Renal cortex interstitium (tissue), 15 donors: Measurements from ENCODE around the gene GSTA2. TPM values are rescaled to one million over a fixed set of nuclear protein-coding genes. Genes with fewer than 3 reads are reported as not detected.
A peak's percentile ranks its signal among the peaks of the same experiment; 100 is the strongest.
"Not testable (repeated sequence)": the region's sequence is repeated elsewhere in the genome, so short reads cannot be mapped to it uniquely, and the experiment has no call there.

Source experiments
- DNase-seq, 11 donors: peaks; one replicate each; pipeline ENCODE4 v3.0.0-alpha.2; 2013; ENCODE audit warnings: low read depth in 9 of 11, low spot score in 4 of 11; ENCODE audit errors: extremely low read depth in 1 of 11
- long read RNA-seq, 16 experiments: transcript quantifications; one replicate each; lab custom pipeline, GENCODE V29; 2026
- polyA plus RNA-seq, 3 donors: library from polyadenylated mRNA; unstranded; fragments of 120-200 nt; gene quantifications; one replicate each; pipeline ENCODE4 v1.2.1, GENCODE V29; 2013; ENCODE audit not compliant: insufficient read length in 3 of 3

The GSTA2 gene
- under 1 TPM; 0.36 to 0.51 (median 0.43) TPM for polyA plus RNA-seq
- long read RNA-seq, donor 1: 0 reads
- long read RNA-seq, donor 2: 0 reads
- long read RNA-seq, donor 3: 0 reads
- long read RNA-seq, donor 4: 0 reads
- long read RNA-seq, donor 5: 0 reads
- long read RNA-seq, donor 6: 0 reads
- long read RNA-seq, donor 7: 0 reads
- long read RNA-seq, donor 8: 0 reads
- long read RNA-seq, donor 9: 0 reads
- long read RNA-seq, donor 10, partial matches to known transcripts: 0 of 1 reads
- long read RNA-seq, donor 10, other reads (novel, unspliced or antisense): 0 of 1 reads
- long read RNA-seq, donor 11: 0 reads
- long read RNA-seq, donor 12: 0 reads
- long read RNA-seq, donor 13: 0 reads
- long read RNA-seq, donor 14: 0 reads
- long read RNA-seq, donor 15: 0 reads
- long read RNA-seq, donor 16: 0 reads

DNA sequence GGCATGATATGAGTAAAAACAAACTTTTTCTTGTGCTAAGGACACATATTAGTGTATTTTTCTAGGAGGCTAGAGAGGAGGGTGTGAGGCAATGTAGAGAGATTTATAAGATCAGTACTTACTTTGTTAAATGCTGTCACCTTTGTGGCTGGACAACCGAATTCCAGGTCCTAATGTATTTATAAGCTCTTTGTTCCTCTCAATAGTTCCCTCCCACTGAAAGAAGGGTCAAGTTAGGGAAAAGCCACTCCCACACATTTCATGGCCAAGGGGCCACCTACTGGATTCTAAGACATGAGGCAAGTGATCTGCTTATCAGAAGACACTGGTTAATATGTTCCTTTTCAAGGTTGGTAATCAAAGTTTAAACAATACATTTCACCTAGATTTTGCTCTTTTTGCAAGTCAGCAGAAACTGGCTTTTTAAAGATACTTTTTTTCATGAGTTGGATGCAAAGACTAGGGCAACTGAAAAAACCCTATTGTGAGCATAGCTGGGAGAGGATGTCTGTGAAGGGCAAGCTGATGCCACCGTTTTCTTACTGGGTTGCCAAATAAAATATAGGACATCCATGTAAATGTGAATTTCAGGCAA is at the start of gene GSTA2:
Gene GSTA2, minus strand, starts transcription at position 154 of the 595 bp plus-strand sequence. CDS start 5,528 bp downstream, outside the sequence.
- DNase-seq: not testable (repeated sequence)

DNA sequence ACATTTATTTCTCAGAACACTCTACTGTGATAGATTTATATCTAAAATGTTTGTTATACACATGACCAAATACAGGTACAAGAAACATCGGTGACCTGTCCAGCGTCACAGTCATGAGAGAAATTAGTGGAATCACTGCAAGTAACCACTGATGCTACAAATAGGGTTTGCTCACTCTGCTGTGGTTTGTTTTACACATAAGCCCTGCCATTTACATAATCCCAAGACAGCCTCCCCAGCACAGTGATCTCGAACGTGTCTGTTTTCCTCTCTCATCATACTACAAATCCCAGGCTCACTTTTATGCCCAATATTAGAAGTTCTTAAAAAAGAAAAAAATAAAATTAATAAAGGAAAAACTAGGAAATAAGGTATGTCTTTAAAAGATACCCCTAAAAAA is 46.5 kb upstream of the GSTA2 start:
- DNase-seq: not testable (repeated sequence)

DNA sequence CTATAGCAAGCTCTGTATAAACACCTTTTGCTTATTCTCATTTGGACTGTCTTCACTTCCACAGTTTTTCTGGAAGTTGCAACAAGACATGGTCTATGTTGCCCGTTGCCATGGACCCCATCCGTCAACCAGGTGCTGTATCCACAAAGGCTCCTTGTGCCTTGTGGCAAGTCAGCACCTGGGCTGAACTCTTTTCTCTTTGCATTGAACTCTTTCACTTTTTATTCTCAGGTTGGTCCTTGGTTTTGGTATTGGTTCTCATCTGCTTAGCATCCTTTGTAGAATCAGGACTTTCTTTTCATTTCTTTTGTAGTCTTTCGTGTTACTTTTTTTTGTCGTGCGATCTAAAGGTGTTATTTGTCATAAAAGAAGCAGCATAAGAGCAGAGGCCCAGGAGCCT is 45.4 kb upstream of the GSTA2 start:
- DNase-seq: no peak

DNA sequence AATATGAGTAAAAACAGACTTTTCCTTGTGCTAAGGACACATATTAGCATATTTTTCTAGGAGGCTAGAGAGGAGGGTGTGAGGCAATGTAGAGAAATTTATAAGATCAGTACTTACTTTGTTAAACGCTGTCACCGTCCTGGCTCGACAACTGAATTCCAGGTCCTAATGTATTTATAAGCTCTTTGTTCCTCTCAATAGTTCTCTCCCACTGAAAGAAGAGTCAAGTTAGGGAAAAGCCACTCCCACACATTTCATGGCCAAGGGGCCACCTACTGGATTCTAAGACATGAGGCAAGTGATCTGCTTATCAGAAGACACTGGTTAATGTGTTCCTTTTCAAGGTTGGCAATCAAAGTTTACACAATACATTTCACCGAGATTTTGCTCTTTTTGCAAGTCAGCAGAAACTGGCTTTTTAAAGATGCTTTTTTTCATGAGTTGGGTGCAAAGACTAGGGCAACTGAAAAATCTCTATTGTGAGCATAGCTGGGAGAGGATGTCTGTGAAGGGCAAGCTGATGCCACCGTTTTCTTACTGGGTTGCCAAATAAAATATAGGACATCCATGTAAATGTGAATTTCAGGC is 40.5 kb upstream of the GSTA2 start, which contains the start of gene GSTA1:
Gene GSTA1, minus strand, starts transcription at position 149 of the 588 bp plus-strand sequence. CDS start 4,549 bp downstream, outside the sequence.
- DNase-seq: not testable (repeated sequence)

DNA sequence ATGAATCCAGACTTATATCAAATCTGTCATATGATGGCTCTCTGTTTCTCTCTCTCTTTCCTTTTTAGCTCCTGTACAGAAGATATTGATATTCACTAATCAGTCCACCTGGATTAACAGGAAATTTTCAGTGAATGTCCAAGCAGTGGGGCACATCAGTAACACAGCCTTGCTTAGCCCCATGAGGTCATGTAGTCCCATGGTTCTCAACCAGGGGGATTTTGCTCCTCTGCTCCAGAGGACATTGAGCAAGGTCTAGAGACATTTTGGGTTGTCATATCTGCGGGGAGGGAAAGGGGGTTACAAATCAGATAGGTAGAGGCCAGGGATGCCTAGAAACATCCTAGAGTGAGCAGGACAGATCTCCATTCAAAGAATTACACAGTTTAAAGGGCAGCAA is 39.5 kb upstream of the GSTA2 start:
- DNase-seq: no peak

DNA sequence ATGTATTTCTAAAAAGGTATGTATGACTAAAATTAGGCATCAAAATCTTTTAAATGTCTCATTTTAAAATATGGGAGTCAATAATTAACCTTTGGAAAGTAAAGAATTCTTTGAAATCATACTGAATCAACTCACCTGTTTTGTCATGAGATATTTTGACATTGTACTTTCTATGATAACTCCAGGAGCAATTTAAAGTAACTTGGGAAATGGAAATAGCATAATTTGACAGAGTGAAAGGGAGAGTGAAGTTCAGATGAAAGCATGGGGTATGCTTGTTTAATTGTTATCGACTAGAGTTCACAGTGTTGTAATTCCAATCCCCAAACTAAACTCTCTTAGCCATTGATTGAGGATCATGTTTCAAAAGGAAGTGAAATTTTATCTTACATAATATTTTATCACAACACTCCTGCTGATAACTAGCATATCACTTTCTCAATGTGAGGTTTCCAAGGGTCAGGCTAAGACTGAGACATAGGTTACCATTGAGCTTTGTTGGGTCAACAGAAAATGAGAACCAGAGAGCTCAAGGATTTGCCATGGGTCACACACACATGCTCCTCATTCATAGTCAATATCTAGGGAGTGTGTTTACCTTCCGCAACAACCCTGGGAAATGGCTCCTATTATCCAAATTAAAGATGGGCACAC is 38.0 kb upstream of the GSTA2 start:
- no peak for DNase-seq

DNA sequence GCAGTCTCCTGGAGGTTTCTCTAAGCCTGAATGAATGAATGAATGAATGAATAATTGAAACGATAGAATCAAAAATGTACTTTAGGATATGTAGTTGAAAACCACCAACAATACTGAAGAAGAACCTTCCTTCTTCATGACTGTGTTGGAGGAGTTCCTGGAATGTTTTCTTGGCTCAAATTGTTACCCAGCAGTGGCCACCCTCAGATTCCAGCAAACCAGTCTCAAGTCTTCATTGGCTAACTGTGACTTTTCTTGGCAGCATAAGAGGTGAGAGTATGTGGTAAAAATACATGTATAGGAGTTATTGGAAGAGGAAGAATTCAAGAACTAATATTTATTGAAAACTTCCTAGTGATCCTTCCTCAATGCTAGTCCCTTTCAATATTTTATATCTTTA is 36.0 kb upstream of the GSTA2 start:
- DNase-seq: not testable (repeated sequence)

DNA sequence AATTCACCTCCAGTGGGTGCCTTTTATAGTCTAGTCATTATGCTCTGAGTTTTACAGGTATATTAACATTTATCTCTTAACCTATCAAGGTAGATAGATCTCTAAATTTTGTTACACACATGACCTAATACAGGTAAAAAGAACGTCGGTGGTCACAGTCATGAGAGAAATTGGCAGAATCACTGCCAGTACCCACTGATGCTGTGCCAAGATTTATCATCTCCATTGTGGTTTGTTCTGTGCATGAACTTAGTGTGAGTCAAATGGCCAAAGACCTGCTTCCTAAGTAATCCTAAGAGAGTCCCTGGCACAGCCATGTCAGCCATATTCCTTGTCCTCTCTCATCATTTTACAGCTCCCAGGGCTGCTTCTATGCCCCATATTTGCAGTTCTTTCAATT is 31.1 kb upstream of the GSTA2 start:
- DNase-seq: not testable (repeated sequence)

DNA sequence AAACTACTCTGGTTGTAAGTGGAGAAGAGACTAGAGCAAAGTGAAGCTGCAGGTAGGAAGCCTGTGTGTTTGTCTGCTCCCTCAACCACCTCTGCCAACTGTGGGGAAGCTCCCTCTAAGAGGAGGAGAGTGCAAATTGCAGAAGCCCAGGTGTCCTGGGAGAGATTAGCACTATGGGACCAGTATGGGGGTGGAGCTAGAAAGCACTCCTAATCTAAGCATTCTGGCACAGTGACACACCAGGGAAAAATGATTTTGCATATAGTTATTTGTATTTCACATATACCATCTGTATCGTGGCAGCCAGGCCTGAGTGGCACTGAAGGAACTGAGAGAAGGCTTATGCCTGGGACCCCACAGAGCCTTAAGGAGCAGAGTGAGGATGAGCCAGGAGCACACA is 27.6 kb upstream of the GSTA2 start:
- no peak for DNase-seq

DNA sequence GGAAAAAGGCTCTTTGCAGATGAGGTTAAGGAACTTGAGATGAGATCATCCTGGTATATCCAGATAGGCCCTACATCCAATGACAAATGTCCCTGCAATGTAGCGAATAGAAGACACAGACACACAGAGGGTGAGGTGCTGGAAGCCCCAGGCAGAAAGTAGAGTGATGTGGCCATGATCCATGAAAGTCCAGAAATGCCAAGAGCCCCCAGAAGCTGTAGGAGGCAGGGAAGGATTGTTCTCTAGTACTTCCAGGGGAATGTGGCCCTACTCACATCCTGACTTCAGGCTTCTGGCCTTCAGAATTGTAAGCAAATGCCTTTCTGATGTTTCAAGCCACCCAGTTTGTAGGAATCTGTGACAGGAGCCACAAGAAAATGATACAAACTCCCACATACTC is 26.4 kb upstream of the GSTA2 start:
- DNase-seq: peak in 7 of 11 donors; percentile 7 to 33 (median 21)

DNA sequence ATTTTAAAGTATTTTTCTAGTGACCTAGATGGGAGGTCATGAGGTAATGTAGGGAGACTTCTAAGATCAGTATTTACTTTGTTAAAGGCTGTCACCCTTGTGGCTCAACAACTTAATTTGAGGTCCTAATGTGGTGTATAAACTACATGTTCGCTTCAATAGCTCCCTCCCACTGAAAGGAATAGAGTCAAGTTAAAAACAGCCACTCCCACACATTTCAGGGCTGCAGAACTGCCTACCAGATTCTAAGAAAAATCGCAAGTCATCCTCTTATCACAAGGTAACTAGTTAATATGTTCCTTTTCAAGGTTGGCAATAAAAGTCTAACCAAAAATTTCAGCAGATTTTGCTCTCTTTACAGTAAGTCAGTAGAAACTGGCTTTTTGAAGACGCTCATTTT is 25.2 kb upstream of the GSTA2 start:
- peak in 8 of 11 donors; percentile 10 to 35 (median 30) for DNase-seq

DNA sequence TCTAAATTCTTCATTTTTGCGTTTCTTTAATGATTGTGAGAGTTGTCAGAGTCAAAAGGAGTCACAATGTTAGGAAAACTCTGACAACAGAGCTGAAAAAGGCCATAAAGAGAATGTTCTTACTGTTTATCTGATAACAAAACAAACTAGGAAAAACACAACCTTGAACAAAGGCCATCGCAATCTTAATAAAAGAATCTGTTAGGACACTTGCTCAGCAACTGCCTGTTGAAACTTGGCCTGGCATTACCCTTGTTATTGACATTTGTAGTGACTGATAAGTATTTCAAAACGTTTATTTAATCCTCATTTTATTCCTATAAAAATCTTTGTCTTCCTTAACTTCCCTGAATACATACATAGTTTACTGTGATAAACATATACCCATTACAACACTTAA is 24.6 kb upstream of the GSTA2 start:
- no peak for DNase-seq

DNA sequence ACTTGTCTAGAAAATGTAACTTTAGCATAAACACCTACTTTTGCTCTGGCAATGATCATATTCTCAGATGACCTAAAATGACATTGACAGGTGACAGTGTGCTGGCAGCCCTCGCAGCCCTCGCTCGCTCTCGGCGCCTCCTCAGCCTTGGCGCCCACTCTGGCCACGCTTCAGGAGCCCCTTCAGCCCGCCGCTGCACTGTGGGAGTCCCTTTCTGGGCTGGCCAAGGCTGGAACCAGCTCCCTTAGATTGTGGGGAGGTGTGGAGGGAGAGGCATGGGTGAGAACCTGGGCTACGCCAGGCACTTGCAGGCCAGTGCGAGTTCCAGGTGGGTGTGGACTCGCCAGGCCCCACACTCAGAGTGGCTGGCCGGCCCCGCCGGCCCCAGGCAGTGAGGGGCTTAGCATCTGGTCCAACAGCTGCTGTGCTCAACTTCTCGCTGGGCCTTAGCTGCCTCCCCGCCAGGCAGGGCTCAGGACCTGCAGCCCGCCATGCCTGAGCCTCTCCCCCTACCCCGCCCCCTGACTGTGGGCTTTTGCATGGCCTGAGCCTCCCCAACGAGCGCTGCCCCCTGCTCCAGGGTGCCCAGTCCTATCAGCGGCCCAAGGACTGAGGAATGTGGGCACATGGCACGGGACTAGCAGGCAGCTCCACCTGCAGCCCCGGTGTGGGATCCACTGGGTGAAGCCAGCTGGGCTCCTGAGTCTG is 23.1 kb upstream of the GSTA2 start:
- no peak for DNase-seq

DNA sequence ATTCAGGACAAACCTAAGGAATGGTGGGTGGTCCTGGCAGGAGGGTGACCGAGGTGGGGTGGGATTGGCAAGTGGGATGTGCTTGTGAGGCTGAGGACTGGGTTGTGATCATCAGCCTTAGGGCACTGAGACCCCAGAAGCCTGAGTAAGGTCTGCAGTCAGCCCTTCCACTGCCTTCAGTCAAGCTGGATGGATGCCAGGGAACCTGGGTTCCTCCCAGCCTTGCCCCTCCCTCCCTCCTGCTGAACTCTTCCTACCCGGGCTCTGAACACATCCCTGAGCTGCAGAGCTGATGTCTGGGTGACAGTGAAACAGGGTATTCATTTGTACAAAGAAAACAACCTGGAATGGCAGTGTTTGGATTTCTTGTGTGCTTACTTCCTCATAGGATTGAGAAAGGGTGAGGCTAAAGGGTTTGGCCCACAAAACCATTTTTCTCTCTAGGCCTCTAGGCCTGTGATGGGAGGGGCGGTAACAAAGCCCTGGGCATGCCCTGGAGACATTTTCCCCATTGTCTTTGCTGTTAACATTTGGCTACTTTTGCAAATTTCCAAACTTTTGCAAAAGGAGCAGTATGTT is 19.5 kb upstream of the GSTA2 start:
- not testable (repeated sequence) for DNase-seq

DNA sequence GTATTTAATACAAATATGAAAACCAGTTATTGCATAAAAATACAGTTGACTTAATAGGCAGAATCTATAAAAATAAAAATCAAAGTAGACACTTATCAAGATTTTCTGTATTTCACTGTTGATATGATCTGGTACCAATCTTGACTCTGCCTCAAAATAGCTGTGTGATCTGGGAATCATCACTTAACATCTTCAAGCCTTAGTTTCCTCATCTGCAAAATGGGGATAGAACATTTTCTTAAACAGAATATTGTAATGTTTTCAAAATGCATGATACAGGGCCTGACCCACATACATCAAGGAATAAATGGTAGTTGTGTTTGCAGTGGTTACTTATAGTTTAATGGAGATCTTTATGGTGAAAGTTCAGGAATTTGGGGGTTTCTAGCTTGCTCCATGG is 18.9 kb upstream of the GSTA2 start:
- DNase-seq: not testable (repeated sequence)

DNA sequence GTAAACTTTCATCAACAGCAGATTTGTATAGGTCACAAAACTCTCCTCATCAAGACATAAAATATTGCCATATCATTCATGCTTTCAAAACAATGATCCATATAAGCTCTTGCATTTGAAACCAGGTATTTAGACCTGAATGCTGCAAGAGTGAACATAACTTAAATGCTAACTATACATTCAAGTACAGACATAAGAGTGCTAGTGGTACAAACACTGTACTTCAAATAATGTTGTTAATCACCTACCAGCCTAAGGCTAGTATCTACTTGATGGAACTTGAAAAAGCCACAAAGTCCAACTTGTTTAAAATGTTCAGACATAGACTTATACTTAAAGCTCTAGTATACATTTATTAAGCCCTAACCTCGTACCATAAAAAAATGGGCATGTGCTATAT is 16.0 kb upstream of the GSTA2 start:
- DNase-seq: no peak

DNA sequence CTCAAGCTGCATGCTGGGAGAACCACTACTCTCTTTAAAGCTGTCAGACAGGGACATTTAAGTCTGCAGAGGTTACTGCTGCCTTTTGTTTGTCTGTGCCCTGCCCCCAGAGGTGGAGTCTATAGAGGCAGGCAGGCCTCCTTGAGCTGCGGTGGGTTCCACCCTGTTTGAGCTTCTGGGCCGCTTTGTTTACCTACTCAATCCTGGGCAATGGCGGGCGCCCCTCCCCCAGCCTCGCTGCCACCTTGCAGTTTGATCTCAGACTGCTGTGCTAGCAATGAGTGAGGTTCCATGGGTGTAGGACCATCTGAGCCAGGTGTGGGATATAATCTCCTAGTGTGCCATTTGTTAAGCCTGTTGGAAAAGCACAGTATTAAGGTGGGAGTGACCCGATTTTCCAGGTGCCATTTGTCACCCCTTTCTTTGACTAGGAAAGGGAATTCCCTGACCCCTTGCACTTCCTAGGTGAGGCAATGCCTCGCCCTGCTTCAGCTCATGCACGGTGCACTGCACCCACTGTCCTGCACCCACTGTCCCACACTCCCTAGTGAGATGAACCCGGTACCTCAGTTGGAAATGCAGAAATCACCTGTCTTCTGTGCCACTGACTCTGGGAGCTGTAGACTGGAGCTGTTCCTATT is 13.6 kb upstream of the GSTA2 start:
- DNase-seq: not testable (repeated sequence)

DNA sequence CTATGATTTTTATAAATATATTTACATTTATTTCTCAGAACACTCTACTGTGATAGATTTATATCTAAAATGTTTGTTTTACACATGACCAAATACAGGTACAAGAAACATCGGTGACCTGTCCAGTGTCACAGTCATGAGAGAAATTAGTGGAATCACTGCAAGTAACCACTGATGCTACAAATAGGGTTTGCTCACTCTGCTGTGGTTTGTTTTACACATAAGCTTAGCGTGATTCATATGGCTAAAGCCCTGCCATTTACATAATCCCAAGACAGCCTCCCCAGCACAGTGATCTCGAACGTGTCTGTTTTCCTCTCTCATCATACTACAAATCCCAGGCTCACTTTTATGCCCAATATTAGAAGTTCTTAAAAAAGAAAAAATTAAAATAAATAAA is 6.1 kb upstream of the GSTA2 start:
- not testable (repeated sequence) for DNase-seq
